ENCODE results near the gene BMS1.

- TF ChIP-seq CTCF (conservative IDR thresholded peaks at IDR 0.05; ENCODE audit: low read depth, low read length): no peak
- TF ChIP-seq EZH2 (IDR thresholded peaks at IDR 0.05; ENCODE audit: borderline replicate concordance, low read depth, low read length, poor library complexity, severe bottlenecking): no peak
Observed at GRCh38 chr10:42874713-42875387, 92.3 kb downstream of the BMS1 start.
